GM10847 (cell line): ENCODE measurements around the gene IL1RAP.

Experiments used
- POLR2A ChIP-seq: IDR thresholded peaks from 2 replicates; pipeline ENCODE4 v1.6.1; 2011; ENCODE audit not compliant: insufficient read length; ENCODE audit errors: extremely low read depth

Gene IL1RAP, protein sequence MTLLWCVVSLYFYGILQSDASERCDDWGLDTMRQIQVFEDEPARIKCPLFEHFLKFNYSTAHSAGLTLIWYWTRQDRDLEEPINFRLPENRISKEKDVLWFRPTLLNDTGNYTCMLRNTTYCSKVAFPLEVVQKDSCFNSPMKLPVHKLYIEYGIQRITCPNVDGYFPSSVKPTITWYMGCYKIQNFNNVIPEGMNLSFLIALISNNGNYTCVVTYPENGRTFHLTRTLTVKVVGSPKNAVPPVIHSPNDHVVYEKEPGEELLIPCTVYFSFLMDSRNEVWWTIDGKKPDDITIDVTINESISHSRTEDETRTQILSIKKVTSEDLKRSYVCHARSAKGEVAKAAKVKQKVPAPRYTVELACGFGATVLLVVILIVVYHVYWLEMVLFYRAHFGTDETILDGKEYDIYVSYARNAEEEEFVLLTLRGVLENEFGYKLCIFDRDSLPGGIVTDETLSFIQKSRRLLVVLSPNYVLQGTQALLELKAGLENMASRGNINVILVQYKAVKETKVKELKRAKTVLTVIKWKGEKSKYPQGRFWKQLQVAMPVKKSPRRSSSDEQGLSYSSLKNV

DNA sequence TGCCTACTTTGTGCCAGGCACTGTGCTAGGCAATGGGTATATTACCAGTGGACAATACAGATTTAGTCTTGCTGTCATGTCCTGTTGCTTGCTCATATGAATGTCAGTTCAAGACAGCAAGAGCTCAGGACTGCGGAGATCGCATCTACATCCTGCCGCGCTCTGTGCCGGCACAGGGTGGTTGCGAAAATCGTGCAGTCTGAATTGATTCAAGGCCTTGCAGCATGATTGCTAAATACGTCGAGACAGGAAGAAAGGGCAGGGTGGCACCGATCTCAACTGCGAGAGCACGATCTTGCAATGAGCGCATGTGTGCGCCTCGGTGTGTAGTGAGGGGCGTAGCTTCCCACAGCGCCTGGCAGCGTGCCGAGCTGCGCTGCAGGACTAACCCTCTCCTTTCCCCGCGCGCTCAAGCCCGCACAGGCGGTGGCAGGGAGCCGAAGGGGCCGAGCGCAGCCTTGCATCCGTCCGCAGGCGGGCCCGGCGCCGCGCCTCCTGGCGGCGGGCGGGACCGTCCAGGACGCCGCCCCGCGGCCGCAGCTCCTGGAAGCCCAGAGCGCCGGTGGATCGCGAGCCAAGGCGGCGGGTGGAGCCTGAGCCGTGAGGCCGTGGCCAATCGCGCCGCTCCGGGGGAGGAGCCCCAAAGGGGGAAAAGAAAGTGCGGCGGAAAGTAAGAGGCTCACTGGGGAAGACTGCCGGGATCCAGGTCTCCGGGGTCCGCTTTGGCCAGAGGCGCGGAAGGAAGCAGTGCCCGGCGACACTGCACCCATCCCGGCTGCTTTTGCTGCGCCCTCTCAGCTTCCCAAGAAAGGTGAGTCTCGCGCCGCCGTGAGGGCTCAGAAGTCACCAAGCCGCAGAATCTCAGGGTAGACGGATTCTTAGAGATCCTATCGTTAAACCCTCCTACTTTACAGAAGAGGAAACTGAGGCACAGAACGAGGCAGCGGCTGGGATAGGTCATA lies at the start of gene IL1RAP:
TSS of gene IL1RAP (plus strand) at position 677 of the 962 bp plus-strand sequence. CDS start 50,205 bp downstream, outside the sequence.
- TF ChIP-seq POLR2A = no peak

DNA sequence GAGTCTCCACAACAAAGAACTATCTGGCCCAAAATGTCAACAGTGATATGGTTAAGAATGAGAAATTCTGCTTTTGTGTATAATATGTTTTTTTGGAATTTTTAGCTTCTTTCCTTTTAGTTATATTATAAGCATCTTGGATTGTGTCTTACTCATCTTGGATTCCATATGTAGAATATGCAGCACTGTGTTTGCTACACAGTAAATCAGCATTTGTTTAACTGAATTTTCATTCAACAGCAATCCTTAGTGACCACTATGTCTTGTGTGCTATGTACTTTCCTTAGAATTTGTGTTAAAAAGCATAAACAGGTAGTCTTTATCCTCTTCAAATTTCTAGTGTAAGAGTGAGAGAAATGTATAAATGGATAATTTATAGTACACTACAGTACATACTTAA lies 46.0 kb upstream of the IL1RAP start:
- no peak for TF ChIP-seq POLR2A

DNA sequence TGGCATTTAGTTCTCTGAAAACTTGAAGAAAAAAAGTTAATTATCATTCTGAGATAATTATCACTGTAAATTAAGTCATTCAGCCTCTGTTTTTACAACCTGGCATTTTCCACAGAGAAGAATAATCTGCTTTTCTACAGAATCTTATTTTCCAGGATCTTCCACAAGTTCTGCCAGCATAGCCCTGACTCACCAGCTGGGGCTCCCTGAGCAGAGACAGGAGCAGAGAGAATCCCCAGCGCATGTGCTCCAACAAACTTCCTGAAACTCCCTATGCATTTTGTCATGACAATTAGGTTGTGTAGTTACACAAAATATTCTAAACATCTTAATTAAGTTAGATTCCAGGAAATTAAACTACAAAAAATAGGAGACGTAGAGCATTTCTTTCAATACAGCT lies 32.1 kb upstream of the IL1RAP start:
- TF ChIP-seq POLR2A = no peak

DNA sequence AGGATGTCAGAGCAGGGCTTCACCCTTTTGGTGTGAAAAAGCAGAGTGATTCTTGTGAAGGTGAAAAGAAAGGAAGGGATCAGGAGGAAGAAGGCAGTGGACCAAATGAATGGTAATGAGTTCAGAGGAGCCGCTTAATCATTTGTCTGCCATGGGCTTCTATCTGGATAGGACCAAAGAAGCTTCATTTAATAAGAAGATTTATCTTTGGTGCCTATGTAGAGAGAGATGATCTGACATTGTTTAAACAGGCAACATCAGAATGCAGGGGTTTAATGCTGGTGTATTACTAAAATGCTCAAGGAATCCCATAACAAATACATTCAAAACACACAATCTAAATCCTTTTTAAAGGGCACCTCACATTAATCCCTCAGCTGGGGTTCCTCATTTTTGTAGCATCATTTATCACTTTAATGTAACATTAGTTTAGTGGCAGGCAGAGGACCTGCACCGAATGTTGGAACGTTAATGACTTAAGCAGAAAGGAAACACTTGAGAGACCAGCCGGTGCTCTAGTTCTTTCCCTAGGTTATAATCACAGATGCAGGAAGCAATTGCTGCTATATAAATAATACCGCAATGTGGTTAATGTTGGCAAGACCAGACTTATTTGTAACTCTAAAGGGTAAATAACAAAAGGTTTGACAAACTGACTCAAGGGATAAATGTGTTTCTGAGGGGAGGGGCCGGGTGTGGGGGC lies 27.9 kb upstream of the IL1RAP start:
- no peak for TF ChIP-seq POLR2A

DNA sequence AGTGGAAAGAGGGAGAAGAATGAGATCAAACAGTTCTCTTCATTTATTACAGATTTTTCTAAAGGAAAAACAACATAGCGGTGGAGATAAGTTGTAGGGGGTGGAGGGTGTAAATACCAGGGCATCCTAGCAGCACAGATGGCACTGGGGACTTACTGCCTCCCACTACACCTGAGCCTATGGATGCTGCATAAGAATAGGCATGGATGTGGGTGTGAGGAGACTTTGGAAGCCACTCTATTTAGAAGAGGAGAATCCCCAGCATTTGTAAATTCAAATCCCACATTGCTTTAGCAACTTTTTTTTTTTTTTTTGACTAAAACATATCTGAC lies 27.4 kb upstream of the IL1RAP start:
- no peak for TF ChIP-seq POLR2A

DNA sequence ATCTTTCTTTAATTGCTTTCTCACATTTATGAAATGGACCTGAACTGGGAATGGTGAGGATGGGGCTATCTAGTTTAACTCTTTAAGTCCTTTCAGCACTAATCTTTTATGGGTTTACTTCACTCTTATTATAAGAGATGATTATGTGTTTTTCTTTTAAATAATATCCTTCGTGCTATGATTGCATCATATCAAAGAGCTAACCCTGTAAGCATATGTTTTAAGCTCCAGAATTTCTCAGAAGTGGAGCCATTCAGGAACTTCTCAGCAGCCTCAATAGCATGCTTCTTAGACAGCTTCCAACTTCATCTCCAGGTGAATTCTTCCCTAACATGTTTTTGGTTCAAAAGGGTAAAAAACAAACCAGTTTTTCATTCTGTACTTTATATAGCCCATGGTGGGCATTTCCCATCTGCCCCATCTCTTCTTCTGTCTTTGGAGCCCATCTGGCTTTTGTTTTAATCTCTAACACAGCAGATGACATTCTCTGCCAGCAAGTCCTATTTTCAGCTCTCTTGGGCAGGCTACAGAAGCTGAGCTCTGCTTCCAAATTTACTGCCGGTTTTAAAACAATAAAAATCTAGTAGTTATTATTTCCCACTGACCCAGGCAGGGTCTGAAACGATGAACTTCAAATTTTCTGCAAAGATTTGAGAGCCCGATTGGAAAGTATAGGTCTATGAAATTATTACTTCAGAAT lies 26.8 kb upstream of the IL1RAP start:
- no peak for TF ChIP-seq POLR2A

DNA sequence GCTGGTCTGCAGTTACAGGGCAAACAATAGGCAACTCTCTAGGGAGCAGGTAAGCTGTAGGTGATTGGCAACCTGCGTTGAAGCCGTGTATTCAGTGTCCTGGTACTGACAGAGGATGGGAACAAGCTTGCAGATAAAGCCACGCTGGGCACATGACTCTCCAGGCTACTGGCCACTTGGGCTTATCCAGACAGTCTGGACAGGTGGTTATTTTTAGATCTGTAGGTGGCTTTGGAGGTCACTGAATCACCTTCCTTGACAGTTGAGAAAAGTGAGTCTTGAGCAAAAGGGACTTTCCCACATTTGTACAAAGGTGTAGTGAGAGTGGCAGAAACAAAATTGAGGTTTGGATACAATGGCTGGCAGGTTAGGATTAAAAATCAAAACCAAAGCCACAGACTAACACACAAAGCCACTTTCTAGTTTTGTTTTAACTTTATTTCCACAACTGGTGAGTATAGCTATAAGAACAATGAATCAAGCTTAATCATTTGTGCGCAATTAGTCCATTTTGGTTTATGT lies 22.3 kb upstream of the IL1RAP start:
- no peak for TF ChIP-seq POLR2A

DNA sequence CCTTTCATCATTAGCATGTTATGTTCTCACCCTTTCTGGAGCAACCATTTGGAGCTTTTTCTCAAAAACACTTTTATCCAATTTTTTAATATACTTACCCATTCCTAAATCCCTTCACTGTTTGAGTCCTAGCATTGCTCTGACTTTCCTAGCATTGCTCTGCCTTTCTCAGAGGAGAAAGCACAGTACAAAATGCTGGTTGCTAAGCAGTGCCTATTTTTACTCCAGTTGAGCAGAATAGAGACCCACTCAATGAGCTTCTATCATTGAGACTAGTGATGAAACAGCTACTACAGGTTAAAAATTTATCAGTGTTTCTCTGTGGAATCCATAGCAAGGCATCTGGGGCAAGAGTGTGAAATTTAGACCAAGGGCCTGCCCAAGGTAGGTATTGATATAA lies 21.8 kb upstream of the IL1RAP start:
- no peak for TF ChIP-seq POLR2A

DNA sequence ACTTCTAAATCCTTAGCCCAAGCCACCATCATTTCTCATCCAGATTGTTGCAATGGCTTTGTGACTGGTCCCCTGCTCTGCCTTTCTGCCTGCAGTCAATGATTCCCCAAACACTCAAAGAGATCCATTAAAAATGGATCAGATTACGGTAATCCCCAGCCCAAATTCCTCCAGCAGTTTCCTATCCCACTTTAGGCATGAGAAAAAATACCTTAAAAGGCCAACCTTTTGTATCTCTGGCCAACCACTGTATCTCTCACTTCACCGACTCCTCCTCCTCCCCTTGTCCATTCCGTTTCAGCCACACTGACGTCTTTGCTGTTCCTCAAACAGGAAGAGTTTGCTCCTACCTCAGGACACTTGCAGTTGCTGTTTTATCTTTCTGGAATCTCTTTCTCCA lies 20.9 kb upstream of the IL1RAP start:
- no peak for TF ChIP-seq POLR2A

DNA sequence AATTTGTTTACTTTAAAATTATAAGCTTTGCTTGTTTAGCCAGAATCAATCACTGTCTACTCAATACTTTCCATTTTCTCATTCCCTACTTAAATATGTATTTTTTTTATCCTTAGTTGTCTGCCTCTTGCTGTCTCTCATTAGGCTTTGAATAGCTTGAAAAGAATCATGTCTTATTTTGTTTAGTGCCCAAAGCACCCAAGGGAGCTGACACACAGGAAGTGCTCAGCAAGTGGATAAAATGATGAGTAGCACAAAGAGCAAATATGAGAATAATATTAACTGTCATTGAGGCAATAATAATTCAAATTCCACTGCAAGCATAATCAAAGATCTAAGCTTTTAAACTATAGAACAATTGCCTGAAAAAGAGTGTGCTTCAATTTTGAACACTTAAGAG lies 19.0 kb upstream of the IL1RAP start:
- TF ChIP-seq POLR2A = no peak

DNA sequence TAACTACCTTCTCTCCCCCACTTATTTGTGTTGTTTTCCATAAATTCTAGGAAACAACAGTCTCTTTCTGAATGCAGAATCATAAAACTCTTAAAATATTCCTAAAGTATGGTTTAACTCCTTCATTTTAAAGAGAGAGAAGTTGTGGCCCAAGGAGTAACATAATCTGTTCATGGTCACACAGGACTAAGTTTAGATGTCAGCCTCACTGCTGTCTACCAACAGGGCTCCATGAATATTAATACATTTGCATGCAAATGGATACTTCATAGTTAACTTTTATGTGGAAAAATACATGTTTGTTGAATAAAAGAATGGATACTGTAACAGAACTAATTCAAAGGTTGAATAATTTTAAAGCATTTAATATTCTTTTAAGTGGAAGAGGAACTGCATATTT lies 18.5 kb upstream of the IL1RAP start:
- TF ChIP-seq POLR2A = no peak

DNA sequence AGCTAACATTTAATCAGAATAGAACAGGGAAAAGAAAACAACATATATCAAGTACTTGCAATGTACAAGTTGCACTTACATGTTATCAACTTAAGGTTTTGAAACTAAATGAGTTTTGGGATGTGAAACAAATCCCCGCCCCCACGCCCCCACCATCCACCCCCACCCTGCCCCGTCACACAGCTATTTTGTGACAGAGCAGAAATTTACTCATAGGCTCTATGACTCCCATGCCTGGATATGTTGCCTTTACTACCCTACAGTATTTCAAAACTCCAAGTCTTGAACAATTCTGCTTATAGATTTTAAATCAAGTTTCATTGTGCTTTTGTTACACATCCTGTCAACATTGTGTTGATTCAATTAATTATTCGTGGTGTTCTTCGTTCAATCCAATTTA lies 18.1 kb upstream of the IL1RAP start:
- no peak for TF ChIP-seq POLR2A

DNA sequence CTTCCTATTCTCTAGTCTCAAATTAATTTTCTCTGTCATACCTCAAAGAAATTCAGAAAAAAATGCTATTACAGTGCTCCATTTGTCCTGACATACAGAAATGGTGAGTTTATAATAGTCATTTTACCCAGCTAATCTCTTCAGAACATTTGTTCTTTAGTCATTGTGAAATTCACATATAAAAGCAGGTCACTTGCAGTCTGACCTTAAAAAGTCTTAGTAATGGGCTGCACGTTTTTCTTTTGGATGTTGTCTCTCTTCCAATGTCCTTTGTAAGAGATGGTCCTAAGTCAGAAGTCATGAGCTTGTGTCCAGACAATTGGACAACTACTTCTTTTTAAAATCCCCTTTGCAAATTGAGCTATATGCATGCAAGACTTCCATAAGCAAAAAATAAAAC lies 17.0 kb upstream of the IL1RAP start:
- TF ChIP-seq POLR2A = no peak

DNA sequence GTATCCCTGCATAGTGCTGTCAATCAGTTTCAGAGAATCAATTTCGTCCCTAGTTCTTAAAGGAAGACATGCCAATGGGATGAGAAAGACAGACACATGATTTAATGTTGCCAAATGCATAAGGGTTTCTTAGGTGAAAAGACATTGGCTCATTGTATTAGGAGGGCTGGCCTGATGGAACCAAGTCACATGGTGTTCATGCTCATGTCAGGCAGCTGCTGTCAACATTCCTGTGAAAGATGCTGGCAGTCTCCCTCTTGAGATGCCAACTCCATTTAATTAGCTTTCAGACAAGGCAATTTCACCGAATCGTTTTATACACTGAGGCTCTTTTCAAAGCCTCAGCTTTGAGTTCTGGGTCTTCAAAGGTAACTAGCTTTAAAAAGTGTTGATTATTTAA lies 16.1 kb upstream of the IL1RAP start:
- TF ChIP-seq POLR2A = no peak
